IPS-18c (cell line): ENCODE measurements around the gene ANKS1B.

Experiments
- H3K4me3 ChIP-seq: 2 replicates; pipeline ENCODE4 v1.7.0; 2013; ENCODE audit warnings: low read depth, mild to moderate bottlenecking, low read length, moderate library complexity; ENCODE audit not compliant: insufficient read depth
- H3K9me3 ChIP-seq: one replicate; pipeline ENCODE4 v1.6.1; 2013; ENCODE audit warnings: mild to moderate bottlenecking, low read length, moderate library complexity; ENCODE audit not compliant: control insufficient read depth, insufficient read depth

Gene ANKS1B

DNA sequence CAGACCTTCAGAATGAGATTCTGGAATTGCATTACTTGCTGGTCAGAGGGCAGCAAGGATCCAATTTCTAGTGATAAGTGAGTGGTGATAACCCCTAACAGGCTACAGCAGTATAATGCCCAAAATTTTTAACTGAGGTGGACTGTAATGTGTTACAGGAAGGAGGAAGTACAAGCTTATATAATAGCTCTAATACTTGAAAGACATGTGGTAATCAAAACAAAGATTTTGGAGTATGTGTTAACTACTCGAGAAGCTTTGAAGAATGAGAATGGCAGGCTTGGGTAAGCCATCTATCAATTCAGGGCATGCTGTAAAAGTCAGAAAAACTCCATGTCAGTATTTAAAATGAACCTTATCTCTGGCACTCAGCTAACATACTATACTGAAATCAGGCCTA is 70.5 kb downstream of the ANKS1B start:
- no peak overlapping the region for H3K4me3 ChIP-seq
- H3K9me3 ChIP-seq = no peaks in the 10 kb centered on the region

DNA sequence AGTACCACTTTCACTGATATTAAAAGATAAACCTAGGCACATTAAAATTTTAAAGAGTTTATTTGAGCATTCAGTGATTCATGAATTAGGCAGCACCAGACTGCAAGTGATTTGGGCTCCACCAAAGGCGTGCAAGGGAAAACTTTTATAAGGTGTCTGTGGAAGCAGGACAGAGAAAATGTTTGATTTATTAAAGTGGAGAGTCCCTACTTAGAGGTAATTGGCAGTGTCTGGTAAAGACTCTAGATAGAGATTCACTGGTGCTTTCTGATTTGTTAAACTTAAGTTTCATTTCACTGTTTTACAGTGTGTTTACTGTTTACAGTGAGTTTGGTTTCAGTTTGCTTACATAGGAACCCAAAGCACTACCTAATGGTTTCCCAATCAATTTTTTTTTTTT is 72.8 kb downstream of the ANKS1B start:
- no peak overlapping the region for H3K4me3 ChIP-seq
- no peaks in the 10 kb centered on the region for H3K9me3 ChIP-seq

DNA sequence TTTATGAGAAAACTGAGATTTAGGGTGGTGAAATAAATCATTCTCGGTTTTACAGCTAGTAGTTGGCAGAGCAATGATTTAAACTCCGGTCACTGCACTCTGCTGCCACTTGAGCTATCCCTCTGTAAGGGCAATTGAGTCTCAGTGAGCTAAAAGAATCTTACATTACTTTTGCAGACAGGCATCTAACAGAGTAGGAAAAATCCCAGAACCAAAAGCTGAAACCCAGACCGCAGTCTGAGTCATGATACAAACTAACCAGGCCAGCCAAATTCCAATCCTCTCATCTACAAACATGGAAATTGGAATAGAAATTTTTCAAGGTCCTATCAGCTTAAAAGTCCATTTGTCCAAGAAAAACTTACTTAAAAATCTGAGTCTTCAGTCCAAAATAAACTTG is 73.7 kb downstream of the ANKS1B start:
- Histone ChIP-seq H3K4me3 (no peak overlapping the region), H3K9me3 (no peaks in the 10 kb centered on the region)

DNA sequence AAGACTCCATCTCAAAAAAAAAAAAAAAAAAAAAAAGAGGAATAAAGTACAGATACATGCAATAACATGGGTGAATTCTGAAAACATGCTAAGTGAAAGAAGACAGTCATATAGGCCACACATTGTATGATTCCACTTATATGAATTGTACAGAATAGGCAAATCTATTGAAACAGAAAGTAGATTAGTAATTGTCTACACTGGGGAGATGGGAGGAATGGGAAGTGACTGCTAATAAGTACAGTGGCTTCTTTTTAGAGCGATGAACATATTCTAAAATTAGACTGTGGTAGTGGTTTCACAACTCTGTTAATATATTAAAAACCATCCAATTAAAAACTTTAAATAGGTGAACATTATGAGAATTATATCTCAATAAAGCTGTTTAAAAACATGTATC is 74.4 kb downstream of the ANKS1B start:
- Histone ChIP-seq H3K4me3 (no peak overlapping the region), H3K9me3 (no peaks in the 10 kb centered on the region)

DNA sequence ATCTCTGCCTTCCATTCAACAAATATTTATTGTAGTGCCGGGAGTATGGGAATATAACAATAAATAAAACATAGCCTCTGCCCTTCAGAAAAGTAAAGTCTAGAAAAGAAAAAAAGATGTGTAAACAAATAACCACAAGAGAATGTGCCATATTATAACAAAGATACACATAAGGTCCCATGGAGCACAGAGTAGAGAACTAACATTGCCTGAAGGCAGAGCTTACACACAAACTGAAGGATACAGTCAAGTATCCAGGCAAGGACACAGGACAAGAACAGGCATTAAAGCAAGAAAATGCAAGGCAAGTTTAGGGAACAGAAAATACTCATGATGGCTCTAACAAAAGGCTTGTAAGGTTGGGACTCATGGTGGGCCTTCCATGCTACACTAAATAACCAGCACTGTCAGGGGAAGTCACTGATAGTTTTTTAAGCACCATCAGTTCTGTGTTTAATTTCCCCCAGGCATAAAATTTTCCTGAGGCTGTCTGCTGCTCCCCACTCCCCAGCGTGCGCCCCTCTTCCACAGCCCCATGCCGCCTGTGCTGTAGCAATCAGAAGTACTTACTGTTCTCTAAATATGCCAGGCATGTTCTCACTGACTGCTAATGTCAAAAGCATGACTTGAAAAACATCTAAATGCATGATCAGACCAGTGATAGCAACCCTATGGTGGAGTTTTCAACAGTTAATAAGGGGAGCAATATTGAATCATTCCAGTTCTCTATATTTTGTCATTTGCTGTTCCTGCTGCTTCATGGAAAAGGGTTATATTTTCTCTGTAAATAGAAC is 77.8 kb downstream of the ANKS1B start:
- no peak overlapping the region for H3K4me3 ChIP-seq
- no peaks in the 10 kb centered on the region for H3K9me3 ChIP-seq

DNA sequence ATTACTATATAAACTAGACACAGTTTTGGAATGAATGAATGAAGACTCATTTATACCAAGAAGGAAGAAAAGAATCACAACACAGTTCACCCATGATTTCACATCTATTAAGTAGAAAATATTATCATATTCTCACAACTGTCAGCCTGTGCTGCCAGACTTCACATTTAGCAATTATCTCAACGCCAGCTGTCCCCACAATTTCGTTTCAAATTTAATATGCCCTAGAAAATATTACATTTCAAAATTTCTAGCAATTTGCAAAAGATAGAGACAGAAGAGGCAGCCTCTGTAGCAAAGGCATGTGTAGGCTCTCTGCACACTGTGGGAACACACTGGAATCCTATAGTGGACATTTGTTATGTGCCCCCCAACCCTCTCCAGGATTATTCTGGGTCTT is 83.6 kb downstream of the ANKS1B start:
- Histone ChIP-seq H3K4me3 (no peak overlapping the region), H3K9me3 (no peaks in the 10 kb centered on the region)

DNA sequence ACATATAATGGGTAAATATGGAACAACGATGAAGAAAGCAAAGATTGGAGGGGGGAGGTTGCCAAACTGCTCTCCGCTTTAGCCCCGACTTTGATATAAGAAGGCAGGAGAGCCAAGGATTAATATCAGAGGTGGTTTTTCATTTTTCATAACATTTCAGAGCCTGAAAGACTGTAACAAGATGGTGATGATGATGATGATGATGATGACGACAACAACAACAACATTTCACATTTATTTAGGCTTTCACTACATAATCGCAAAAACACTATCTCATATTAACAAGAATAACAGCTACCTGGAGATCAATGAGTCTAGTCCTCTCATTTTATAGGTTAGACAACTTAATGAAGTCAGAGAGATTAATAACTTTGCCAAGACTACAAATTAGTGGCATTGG is 86.1 kb downstream of the ANKS1B start:
- Histone ChIP-seq H3K4me3 (no peak overlapping the region), H3K9me3 (no peaks in the 10 kb centered on the region)

DNA sequence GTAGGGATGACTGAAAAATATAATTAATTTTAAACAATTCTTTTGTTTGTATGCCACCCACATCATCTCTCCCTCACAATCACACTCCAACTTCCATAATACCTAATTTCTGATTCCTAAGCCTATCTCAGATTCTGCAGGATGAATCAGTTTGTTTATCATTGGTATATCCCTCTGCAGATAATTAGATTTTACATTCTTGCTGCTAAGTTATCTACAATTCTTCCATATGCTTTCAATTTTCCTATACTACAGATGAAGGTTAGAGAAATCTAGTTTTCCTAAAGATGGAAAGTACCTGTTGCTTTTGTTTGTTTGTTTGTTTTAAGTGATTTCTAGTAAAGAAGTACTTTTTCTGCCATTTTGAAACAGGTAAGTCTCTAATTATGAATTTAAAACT is 105.3 kb downstream of the ANKS1B start:
- Histone ChIP-seq H3K9me3 (no peaks in the 10 kb centered on the region), H3K4me3 (no peak overlapping the region)

DNA sequence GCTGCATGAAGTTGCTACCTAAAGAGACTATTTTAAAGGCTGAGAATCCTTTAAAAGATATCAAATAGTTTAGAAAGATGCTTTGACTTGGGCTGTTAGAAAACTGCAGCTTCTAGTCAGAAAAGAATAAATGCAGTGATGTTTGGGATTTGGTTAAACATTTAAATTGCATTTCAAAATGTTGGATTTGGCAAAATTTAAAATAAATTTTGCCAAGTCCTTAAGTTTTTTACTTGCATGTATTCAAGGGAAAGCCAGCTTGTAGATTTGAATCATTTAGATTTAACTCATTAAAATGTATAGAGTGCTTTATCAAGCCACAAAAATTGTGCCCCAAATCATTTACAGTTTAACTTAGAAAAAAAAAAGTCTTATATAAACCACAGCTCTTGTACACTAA is 109.7 kb downstream of the ANKS1B start:
- H3K4me3 ChIP-seq = no peak overlapping the region
- H3K9me3 ChIP-seq = no peaks in the 10 kb centered on the region

DNA sequence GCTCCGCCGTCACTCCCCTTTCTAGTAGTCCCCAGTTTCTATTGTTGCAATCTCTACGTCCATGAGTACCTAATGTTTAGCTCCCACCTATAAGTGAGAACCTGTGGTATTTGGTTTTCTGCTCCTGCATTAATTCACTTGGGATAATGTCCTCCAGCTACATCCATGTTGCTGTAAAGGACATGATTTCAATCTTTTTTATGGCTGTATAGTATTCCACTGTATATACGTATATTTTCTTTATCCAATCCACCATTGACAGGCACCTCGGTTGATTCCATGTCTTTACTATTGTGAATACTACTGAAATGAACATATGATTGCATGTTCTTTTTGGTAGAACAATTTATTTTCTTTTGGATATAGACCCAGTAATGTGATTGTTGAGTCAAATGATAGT is 114.7 kb downstream of the ANKS1B start:
- Histone ChIP-seq H3K9me3 (no peaks in the 10 kb centered on the region), H3K4me3 (no peak overlapping the region)

DNA sequence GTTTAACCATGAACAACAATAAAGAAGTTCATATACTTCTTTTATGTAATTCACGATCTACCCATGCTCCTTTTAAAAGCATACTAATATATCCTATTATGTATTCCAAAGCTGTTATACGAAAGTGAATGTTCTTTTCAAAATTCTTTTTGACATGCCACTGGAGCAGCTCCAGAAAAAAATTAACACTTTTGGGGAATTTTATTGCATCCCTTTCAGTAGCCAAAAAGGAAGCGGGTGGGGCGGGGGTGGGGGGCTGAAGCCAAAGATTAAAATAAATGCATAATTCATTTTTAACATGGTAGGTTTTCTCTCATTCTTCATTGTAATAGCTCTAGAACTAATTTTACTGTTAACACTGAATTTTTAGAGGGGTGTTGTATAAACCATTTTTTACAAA is 123.0 kb downstream of the ANKS1B start:
- Histone ChIP-seq H3K4me3 (no peak overlapping the region), H3K9me3 (no peaks in the 10 kb centered on the region)

DNA sequence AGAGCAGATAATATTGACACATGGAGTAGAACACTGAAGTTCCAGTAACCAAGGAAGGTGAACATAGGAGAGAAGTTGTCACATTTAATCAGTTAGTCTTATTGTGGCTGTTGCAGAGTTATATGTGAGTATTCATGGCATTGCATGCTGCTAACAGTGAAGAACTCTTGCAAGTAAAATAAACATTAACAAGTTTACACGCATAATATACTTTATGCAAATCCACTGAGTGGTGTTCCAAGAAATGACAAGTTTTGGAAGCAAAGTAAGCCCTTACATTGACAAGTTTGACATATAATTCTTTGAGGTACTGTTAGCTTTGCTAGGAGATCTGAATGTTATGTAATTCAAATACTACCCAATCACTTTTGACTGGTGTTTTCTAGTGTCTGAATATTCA is 125.6 kb downstream of the ANKS1B start:
- H3K9me3 ChIP-seq = no peaks in the 10 kb centered on the region
- H3K4me3 ChIP-seq = no peak overlapping the region

DNA sequence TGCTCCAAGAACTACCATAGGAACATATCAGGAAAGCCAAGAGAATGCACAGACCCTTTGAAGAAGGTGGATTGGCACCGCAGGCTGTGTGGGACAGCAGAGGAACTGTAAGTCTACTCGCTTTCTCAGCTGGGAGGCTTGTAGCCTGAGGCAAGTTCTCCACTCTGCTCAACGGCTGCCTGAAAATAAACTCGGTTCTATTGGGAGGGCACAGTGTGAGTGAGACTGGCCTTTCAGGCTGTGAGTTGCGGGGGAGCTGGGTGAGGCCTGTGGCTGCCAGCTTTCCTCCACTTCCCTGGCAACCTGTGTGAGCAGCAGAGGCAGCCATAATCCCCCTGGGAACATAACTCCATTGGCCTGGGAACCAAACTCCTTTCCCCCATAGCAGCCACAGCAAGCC is 132.1 kb downstream of the ANKS1B start:
- H3K4me3 ChIP-seq = no peak overlapping the region
- H3K9me3 ChIP-seq = peaks cover 2% of the 10 kb centered on the region

DNA sequence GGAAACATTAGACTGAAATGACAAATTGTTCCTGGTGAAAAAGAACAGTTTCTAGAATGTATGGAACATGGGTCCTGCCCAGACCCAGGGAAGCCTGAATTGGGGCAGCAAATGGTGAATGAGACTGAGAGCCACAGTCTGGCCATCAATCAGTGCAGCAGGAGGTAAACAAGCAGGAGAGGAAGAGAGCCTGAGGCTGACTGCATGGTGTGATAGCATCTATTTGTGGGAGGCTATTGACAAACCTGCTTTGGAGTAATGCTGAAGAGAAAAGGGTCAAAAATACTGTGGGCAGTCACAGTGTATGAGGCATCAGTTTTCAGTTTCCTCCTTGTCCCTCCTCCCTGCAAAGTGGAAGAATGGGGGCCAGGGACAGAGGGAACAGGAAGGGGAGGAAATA is 136.8 kb downstream of the ANKS1B start:
- H3K9me3 ChIP-seq = peaks cover 2% of the 10 kb centered on the region
- no peak overlapping the region for H3K4me3 ChIP-seq

DNA sequence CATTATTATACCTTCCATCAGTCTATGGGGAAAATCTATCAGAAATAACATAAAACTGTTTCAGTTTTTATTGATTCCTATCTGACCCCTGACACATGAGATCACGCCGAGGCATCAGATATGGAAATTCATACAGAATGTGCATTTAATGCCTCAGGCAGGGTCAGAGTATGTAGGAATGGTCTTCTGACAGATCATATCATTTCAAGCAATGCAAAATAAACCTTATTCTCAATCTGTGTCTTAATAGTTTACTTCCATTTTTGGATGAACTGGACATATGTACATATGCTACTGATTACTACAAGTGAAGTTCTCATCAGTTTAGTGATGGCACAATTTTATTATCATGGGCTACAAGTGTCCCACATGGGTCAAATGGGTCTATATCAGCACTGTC is 150.0 kb downstream of the ANKS1B start:
- Histone ChIP-seq H3K9me3 (no peaks in the 10 kb centered on the region), H3K4me3 (no peak overlapping the region)

DNA sequence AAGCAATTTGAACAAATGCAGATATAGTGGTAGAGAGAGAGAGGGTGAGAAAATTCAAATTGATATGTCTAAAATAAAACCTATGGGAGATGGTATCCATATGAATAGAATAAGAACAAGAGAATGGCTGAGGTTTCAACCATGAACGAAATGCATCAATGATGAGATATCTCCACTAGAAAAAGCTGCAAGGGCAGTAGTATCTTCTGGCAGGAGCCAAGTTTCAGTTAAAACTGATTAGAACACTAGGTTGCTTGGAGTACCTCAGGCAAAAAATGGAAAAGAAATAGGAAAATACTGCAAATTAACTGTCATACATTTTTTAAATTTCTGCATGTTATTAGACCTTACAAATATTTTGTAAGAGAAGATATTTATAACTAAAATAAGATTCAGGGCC is 151.3 kb downstream of the ANKS1B start:
- H3K4me3 ChIP-seq = no peak overlapping the region
- H3K9me3 ChIP-seq = no peaks in the 10 kb centered on the region

DNA sequence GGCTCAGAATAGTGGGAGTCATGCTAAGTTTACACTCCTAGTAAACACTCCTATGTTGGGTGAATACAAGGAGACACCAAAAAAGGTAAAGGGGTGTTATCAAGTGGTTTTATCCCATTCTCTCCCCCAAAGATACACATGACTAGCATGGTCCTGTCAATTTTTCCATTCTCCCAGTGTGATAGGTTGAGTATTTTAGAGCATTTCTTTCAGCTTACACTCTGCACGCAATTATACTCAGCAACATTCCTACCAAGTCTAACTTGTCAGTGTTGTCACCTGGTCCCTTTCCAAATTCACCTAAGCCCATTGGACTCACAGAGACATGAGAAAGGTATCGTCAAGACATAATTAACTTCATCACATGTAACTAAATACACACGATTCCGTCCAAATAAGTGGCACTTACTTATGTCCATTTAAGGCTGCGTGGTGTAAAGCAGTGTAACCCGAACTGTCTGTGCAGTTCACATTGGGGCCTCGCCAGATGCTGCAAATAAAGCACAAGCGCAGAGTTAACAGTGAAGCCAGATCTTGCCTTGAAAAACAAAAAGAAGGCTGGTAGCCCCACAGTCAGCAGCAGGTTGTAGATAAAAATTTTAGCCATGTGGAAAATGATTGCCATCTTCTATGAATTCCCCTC is 159.7 kb downstream of the ANKS1B start:
- Histone ChIP-seq H3K4me3 (no peak overlapping the region), H3K9me3 (no peaks in the 10 kb centered on the region)

DNA sequence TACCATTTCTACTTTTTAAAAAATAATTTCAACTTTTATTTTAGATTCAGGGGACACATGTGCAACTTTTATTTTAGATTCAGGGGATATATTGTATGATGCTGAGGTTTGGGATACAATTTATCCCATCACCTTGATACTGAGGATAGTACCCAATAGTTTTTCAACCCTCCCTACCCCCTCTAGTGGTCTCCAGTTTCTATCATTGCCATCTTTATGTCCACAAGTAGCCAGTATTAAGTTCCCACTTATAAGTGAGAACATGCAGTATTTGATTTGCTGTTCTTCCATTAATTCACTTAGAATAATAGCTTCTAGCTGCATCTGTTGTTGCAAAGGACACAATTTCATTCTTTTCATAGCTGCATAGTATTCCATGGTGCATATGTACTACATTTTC is 162.5 kb downstream of the ANKS1B start:
- no peak overlapping the region for H3K4me3 ChIP-seq
- no peaks in the 10 kb centered on the region for H3K9me3 ChIP-seq
